RKO (cell line): ENCODE results near the gene USP5.
"Not testable (repeated sequence)": the region's sequence is repeated elsewhere in the genome, so short reads cannot be mapped to it uniquely, and the experiment has no call there.

Experiments
- DNase-seq: peaks from one replicate; pipeline ENCODE4 v3.0.0-alpha.2; 2016; ENCODE audit warnings: low spot score

Gene USP5

DNA sequence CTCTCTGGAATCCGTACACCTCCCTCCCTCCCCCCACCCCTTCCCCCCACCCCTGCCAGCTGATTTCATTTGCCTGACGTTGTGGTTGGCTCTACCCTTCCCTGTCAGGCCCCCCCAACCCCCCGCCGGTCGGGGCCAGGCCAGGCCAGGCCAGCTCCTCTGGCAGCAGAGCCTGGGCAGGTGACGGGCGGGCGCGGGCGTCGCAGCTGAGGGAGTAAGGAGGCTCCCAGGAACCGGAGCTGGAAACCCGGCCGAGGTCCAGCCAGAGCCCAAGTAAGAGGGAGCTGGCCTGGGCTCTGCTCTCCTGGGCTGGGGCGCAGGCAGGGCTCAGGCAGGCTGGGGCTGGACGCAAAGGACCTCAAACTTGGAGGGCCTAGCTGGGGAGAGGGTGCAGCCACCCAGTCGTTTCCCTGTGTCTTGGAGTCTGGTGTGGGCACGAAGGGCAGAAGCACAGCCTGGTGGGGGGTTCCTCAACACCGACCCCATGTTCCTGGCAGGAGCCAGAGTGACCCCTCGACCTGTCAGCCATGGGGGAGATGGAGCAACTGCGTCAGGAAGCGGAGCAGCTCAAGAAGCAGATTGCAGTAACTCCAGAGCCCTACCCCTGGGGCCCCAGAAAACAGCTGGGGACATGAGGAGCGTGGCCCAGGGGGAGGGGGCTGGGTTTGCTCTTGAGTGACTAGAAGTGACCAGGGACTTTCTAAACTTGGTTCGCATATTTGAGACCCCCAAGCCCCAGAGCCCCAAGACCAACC, 11.0 kb upstream of the USP5 start, which contains the start of gene GNB3:
Gene GNB3, plus strand, starts transcription at position 165 of the 755 bp plus-strand sequence. Its CDS starts 363 bp downstream, at position 528.
- no peak for DNase-seq

DNA sequence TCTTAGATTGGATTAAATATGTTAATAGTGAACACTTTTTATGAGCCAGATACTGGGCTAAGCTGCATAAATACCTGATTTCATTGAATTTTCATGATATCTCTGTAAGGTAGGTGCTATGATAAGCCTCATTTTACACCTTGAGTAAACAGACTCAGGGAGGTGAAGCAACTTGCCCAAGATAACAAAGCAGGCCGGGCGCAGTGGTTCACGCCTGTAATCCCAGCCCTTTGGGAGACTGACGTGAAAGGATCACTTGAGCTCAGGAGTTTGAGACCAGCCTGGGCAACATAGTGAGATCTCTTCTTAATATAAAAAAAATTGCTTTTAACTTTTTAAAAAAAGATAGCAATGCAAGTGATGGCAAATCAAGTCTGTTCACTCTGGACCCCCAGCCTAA, 9.9 kb upstream of the USP5 start:
- DNase-seq: no peak

DNA sequence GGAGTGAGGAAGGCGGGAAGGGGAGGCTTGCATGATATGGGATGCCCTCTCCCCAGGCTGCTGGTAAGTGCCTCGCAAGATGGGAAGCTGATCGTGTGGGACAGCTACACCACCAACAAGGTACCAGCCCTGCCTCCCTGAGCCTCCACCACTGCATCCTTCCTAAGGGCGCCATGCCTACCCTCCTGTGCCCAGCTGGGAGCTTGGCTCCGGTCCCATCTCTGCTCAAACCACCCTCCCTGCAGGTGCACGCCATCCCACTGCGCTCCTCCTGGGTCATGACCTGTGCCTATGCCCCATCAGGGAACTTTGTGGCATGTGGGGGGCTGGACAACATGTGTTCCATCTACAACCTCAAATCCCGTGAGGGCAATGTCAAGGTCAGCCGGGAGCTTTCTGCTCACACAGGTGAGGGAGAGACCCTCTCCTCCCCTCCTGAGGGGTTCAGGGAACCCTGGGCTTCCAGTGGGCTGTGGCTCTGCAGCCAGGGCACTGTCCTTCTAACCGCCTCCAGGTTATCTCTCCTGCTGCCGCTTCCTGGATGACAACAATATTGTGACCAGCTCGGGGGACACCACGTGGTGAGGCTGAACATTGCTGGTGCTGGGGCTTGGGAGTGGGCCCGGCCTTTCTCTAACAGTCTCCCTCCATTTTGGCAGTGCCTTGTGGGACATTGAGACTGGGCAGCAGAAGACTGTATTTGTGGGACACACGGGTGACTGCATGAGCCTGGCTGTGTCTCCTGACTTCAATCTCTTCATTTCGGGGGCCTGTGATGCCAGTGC, 8.6 kb upstream of the USP5 start:
- no peak for DNase-seq

DNA sequence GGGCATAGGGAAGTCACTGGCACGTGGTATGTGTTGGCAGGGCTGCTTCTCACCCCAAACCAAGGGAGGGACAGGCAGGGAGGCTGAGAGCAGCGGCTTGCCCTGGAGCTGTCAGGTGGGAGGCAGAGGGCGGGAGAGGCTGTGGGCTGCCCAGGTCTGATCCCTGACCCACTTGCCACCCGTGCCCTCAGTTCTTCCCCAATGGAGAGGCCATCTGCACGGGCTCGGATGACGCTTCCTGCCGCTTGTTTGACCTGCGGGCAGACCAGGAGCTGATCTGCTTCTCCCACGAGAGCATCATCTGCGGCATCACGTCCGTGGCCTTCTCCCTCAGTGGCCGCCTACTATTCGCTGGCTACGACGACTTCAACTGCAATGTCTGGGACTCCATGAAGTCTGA, 6.6 kb upstream of the USP5 start:
- no peak for DNase-seq

DNA sequence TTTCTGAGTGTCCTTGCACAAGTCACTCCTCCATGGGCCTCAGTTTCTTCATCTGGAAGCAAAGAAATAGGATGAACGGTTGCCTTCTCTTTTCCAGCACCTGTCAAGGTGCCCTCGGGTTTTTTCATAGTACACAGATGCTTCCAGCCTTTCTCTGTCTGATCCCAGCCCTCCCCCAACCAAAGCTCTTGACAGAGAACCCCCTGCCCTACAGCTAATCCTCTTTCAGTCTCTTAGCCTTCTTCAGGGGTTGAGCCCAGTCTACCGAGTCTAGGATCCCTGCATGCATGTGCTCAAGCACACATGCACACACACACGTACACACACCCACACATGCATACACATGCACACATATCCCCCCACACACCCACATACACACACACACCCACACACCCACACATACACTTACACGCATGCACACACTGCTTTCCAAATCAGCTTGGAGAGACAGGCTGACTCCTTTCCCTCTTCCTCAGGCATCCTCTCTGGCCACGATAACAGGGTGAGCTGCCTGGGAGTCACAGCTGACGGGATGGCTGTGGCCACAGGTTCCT, 5.6 kb upstream of the USP5 start:
- DNase-seq: no peak

DNA sequence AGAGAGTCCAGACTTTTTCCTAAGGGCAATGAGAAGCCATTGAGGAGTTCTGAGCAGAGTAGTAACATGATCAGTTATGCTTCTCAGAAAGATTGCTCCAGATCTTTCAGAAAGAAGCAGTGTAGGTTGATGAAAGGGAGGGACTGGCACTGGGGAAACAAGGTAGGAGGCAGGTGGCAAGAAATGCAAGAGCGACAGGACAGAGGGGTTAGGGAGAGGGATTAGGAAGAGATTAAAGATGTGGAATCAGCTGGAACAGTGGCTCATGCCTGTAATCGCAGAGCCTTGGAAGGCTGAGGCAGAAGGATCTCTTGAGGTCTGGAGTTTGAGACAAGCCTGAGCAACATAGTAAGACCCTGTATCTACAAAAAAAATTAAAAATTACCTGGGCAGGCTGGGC, 4.3 kb upstream of the USP5 start:
- no peak for DNase-seq

DNA sequence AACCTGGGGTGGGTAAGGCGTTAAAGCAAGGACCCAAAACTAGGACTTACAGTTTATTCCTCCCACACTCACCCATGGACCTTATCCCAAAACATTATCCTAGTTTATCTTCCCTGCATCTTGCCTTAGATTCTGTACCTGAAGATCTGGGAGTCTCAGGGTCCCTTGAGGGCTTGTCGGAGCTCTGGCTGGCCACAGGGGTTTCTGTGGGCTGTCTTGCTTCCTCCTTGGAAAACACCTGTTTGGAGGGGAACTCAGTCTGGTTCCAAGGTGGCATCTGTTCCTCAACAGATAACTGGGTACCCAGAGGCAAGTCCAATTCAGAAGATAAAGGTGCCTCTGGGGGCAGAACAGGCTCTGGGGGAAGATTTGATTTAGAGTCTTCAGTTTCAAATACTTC, 2.5 kb upstream of the USP5 start:
- DNase-seq: no peak

DNA sequence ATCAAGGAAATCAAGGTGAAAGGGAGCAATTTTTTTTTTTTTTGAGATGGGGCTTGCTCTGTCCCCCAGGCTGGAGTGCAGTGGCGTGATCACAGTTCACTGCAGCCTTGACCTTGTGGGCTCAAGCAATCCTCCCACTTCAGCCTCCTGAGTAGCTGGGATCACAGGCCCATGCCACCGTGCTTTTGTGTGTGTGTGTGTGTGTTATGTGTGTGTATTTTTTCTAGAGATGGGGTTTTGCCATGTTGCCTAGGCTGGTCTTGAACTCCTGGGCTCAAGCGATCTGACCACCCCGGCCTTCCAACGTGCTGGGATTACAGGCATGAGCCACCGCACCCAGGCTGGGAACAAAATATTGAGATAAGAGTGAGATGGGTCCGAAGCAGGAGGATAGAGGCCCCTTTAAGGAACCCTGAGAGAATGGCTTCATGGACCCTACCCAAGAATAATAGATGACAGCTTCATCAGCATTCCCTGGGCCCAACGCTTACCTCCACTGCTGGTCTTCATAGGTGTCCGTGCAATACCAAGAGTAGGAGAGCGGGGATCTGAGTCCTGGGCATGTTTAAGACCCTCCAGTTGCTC, 1.9 kb upstream of the USP5 start:
- DNase-seq: no peak

DNA sequence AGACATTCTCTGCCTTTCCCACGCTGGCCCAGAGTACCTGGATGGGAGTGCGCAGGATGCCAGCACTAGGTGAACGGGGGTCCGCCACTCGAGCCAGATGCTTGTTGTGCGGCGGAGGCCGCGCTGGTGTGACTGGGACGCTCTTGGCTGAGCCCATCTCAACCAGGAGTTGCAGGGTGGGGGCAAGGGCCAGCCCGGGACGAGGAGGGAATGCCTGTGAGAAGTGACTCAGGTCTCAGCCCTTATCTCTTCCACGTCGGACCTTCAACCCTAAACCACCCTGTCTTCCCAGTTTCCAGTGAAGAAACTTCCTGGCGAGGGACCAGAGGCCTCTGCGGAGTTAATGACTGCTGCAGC, 1.2 kb upstream of the USP5 start:
- peak; percentile 54 for DNase-seq

DNA sequence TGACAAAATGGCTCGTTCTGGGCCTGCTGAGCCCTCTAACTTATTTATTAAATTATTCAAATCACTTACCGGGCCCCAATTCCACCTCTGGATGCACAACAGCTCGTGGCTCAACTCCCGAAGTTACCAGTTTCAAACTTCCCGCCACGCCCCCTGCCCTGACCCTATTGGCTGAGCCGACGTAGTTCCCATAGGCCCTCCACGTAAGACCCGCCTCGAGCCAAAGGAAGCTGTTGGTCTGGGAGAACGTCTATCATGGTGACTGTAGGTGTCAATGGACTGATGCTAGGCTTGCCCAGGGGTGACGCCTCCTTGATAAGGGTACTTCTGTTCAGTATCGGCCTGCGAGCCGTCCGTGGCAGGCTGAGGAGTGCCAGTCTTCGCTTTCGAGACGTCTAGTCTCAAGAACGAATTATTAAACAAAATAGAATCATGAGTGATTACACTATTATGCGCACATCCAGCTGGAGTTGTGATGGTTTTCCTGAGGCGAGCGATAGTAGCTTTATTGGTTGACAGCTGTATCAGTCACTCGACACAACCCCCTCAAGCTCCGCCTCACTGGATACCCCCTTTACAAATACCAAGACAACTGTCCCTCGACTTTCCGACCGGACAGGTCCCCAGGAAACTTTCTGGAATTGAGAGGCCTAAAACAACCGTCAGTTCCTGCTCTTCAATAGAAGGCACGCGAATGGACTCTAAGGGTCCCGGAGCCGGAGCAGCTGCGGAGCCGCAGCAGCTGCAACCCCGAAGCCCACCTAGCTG, 613 bp upstream of the USP5 start, which contains the start of gene CDCA3:
Gene CDCA3, minus strand, starts transcription at position 134 of the 768 bp plus-strand sequence. CDS start 334 bp downstream, outside the sequence.
- peak; percentile 99 for DNase-seq

DNA sequence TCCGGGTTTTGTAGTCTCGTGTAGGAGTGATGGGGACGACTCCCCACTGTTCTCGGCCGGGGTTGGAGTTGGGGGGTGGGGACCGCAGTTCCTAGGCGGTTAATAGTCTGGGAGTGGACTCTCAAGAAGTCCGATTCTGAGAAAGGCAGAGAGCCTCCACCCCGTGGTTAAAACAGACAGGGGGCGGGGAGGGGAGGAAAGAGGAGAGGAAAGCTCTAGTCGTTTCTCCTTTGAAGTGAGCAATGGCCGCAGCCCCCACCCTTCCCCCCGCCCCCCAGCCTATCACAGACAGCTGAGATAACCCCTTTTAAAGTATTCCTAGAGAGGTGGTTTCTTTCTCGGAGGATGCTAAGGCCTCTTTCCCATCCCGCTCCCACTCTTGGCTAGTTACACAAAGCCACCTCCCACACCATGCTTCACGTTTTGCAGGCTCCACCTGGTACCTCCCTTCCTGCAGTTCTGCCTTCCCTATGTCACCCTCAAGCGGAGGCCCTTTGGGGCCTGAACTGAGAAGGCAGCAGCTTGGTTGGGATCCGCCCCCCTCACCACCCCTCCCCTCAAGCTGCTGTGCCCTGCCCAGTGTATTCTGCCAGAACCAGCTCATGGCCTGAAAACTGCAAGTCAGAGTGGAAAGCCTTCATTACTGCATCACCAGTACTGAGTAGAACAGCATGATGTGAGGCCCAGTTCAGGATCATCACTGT, 853 bp downstream of the USP5 start:
- peak; percentile 78 for DNase-seq

DNA sequence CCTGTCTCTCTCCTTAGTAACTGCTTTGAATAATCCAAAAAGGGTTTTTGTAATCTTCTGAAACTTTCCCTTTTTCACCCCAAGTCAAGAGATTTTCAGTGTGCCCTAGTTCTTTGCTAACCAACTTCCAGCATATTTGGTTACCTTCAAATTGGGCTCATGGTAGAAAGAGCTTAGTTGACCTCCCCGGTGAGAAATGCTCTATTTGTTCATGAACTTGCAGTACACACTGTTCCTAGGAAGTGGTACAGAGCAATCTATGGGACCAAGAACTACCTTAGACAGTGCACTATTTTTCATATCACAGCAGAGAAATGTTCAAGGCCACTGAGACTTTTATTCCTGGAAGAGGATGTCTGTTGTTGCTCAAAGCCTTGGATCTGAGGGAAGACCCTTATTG, 1.7 kb downstream of the USP5 start:
- DNase-seq: no peak

DNA sequence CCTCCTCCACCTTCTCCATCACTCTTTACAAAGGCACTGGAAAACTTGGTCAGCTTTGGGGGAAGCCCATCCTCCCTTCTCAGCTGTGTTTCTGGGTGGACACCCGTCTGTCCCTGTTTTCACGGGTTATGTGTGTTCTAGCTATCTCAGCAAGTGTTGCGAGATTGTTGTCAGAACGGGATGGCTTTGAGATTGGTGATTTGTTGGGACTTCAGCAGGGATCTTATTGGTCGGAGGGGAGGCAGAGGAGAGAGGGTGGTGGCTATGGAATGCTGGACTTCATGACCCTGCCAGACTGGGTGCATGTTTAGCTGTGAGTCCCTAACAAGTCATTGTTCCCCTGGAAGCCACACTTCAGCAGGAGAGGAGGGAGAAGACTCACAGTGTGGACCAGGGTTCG, 2.1 kb downstream of the USP5 start:
- no peak for DNase-seq

DNA sequence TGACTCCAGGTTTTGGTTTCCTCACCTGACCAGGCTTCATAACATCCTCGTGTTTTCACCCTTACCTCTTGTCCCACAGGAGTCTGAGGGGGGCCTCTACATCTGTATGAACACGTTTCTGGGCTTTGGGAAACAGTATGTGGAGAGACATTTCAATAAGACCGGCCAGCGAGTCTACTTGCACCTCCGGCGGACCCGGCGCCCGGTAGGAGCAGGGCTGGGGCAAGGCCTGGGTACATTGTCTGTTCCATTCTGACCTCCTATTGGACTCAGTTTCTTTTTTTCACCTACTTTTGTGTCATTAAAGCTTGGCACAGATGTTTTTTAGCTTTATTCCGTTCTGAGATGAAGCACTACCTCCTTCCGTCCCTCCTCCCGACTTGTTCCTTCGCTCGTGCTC, 3.4 kb downstream of the USP5 start:
- DNase-seq: no peak

DNA sequence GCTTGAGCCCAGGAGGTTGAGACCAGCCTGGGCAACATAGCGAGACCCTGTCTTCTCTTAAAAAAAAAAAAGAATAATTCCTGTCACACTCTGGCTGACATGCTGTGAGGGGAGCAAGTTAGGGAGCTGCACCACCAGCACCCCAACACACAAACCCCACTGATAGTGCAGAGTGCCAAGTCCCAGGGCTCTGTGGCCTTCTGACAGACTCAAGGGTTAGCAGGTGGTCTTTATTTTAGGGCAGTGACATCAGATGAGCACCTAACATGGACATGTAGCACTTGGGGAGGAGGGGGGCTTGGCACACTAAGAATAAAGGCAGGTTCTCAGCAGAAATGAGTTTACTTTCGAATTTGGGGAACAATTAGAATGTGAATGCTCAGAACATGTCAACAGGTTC, 6.8 kb downstream of the USP5 start:
- no peak for DNase-seq

DNA sequence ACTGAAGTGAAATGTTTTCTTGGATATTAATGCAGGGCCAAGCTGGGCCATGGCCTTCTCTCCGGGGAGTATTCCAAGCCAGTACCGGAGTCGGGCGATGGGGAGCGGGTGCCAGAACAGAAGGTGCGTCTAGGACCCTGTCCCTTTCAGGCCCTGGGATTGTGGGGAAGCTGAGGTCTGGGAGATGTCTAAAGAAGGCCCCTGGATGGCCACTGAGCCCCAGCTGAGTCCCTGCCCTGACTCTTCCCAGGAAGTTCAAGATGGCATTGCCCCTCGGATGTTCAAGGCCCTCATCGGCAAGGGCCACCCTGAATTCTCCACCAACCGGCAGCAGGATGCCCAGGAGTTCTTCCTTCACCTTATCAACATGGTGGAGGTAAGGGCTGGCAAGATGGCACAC, 8.2 kb downstream of the USP5 start:
- no peak for DNase-seq

DNA sequence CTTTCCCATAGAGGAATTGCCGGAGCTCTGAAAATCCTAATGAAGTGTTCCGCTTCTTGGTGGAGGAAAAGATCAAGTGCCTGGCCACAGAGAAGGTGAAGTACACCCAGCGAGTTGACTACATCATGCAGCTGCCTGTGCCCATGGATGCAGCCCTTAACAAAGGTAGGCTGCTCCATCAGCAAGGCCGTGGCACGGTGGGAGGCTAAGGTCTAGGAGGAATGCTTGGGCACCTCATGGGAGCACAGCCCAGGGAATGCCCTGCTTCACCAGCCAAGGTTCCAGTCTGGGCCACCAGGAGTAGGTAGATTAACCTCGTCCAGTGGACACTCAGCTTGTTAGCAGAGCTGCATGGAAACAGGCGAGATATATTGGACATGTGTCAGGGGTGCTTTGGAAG, 9.0 kb downstream of the USP5 start:
- DNase-seq: no peak

DNA sequence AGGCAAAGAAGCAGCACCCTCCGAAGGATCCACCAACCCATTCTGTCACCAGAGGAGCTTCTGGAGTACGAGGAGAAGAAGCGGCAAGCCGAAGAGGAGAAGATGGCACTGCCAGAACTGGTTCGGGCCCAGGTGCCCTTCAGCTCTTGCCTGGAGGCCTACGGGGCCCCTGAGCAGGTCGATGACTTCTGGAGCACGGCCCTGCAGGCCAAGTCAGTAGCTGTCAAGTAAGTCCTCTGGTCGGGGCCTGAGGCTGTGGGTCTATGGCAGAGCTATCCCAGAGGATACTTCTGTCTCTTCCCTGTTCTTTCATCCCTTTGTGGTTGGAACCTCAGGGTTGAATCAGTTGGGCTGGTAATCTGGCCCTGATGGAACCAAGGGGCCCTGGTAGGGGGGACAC, 9.4 kb downstream of the USP5 start:
- no peak for DNase-seq

DNA sequence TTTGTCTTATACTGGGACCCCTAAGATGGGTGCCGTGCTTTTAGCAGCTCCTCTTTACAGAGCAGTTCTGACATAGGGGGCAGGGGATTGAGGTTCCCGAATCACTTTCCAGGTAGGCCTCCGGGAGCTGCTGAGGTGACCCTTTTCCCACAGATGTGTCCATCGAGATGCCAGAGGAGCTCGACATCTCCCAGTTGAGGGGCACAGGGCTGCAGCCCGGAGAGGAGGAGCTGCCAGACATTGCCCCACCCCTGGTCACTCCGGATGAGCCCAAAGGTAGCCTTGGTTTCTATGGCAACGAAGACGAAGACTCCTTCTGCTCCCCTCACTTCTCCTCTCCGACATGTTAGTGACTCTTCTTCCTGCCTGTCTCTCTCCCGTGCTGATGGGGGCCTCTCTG, 11.1 kb downstream of the USP5 start:
- DNase-seq: no peak

DNA sequence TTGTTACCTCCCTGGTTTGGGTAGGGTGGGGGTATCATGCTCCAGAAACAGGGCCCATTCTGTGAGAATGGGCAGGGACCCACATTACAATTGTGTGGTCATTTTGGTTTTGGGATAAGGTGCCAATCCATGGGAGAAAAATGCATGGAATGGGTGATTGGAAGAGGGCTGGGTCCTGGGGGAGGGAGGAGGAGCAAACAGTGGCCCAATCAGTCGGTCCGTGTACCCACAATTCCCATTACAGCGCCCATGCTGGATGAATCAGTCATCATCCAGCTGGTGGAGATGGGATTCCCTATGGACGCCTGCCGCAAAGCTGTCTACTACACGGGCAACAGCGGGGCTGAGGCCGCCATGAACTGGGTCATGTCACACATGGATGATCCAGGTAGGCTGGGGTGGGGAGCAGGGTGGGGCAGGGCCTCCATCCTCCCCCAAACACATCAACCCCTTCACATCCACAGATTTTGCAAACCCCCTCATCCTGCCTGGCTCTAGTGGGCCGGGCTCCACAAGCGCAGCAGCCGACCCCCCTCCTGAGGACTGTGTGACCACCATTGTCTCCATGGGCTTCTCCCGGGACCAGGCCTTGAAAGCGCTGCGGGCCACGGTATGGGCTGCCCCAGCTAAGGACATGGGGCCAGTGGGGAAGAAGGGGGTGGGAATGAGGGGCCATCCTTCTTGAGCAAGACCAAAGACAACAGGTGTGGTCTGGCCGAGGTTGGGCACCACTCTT, 11.8 kb downstream of the USP5 start:
- DNase-seq: no peak

DNA sequence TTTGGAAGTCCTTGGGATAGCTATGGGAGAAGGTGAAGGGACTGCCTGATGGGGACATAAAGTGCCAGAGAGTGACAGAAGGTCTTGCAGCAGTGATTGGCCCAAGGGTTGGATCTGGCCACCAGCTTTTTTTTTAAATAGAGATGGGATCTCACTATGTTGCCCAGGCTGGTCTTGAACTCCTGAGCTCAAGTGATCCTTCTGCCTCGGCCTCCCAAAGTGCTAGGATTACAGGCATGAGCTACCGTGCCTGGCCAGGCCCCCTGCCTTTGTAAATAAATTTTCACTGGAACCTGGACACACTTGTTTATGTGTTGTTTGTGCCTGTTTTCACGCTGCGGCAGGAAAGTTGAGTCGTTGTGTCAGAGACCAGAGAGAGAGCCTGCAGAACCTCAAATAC, 13.4 kb downstream of the USP5 start:
- not testable (repeated sequence) for DNase-seq
